ENCODE measurements around the gene CACNA1C. TPM values are rescaled to one million over a fixed set of nuclear protein-coding genes. Genes with fewer than 3 reads are reported as not detected.

CACNA1C gene
- polyA plus RNA-seq, 1 donor: 11.4 TPM

GRCh38 chr12:2364631-2365051, 311.9 kb downstream of the CACNA1C start:
- DNase-seq: no peak

- DNase-seq: no peak
Observed at GRCh38 chr12:2366711-2367110, 313.9 kb downstream of the CACNA1C start.

- no peak for DNase-seq
Observed at GRCh38 chr12:2372178-2372577, 319.4 kb downstream of the CACNA1C start.

GRCh38 chr12:2372735-2373134, 319.9 kb downstream of the CACNA1C start:
- DNase-seq: no peak

- no peak for DNase-seq
Observed at GRCh38 chr12:2373307-2373706, 320.5 kb downstream of the CACNA1C start.

GRCh38 chr12:2374092-2374906, 321.5 kb downstream of the CACNA1C start:
- DNase-seq: no peak

- DNase-seq: no peak
Observed at GRCh38 chr12:2375871-2376270, 323.1 kb downstream of the CACNA1C start.

- DNase-seq: no peak
Observed at GRCh38 chr12:2376908-2377657, 324.3 kb downstream of the CACNA1C start.

GRCh38 chr12:2378835-2379330, 326.1 kb downstream of the CACNA1C start:
- no peak for DNase-seq

- no peak for DNase-seq
Observed at GRCh38 chr12:2380946-2381345, 328.2 kb downstream of the CACNA1C start.

- no peak for DNase-seq
Observed at GRCh38 chr12:2382370-2383155, 329.8 kb downstream of the CACNA1C start.

- no peak for DNase-seq
Observed at GRCh38 chr12:2383325-2384028, 330.7 kb downstream of the CACNA1C start.

GRCh38 chr12:2384029-2384386, 331.2 kb downstream of the CACNA1C start:
- DNase-seq: no peak

- DNase-seq: no peak
Observed at GRCh38 chr12:2384533-2385351, 332.0 kb downstream of the CACNA1C start.

- DNase-seq: no peak
Observed at GRCh38 chr12:2385529-2385928, 332.7 kb downstream of the CACNA1C start.

- no peak for DNase-seq
Observed at GRCh38 chr12:2386566-2386965, 333.8 kb downstream of the CACNA1C start.

- DNase-seq: no peak
Observed at GRCh38 chr12:2387103-2387834, 334.5 kb downstream of the CACNA1C start.

- DNase-seq: no peak
Observed at GRCh38 chr12:2389079-2389790, 336.4 kb downstream of the CACNA1C start.

GRCh38 chr12:2390133-2390532, 337.3 kb downstream of the CACNA1C start:
- DNase-seq: no peak
